ENCODE measurements around the gene HTR3D. TPM values are rescaled to one million over a fixed set of nuclear protein-coding genes. Genes with fewer than 3 reads are reported as not detected.

HTR3D gene, protein sequence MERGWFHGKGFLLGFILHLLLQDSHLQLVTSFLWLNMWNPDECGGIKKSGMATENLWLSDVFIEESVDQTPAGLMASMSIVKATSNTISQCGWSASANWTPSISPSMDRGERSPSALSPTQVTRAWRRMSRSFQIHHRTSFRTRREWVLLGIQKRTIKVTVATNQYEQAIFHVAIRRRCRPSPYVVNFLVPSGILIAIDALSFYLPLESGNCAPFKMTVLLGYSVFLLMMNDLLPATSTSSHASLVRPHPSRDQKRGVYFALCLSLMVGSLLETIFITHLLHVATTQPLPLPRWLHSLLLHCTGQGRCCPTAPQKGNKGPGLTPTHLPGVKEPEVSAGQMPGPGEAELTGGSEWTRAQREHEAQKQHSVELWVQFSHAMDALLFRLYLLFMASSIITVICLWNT
- total RNA-seq, result not detected in 2 replicates

GRCh38 chr3:184031187-184031792 lies at the start of gene HTR3D:
TSS of gene HTR3D (plus strand) at chr3:184031742. CDS start at chr3:184031742, 0 bp downstream.

DNA sequence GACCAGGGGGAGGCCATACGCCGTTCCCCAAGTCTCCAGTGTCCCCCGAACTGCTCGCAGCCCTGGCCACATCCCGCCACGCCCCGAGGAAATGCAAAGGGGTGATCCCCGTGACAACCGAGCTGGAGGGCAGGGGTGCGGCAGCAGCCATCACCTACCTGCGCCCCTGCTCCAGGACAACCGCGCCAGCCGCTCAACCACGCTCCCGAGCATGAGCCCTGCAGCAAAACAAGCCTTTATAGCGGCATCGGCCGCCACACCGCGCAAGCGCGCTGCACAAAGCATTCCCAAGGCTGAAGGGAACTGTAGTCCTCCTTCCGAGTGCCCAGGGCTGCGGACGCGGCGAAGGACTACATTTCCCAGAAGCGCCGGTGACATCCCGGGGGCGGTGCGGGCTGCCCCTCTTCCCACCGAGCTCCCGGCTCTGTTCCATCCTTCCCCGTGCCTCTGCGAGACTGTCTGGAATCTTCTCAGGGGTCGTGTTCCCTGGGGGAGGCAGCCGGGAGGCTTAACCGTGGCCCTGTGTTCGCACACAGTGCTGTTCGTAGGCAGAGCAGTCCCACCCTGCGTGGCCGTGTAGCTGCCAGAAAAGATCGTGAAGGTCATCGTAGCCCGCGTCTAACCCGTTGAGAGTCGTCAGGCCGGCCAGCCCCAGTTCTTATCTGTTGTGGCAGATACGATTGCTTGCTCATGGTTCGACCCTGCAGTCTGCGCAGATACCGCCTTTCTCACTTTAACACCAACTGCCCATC lies 13.7 kb upstream of the HTR3D start, which contains the start of gene ABCC5:
Gene ABCC5, minus strand, starts transcription at position 213 of the 752 bp plus-strand sequence. CDS start 3,492 bp downstream, outside the sequence.

DNA sequence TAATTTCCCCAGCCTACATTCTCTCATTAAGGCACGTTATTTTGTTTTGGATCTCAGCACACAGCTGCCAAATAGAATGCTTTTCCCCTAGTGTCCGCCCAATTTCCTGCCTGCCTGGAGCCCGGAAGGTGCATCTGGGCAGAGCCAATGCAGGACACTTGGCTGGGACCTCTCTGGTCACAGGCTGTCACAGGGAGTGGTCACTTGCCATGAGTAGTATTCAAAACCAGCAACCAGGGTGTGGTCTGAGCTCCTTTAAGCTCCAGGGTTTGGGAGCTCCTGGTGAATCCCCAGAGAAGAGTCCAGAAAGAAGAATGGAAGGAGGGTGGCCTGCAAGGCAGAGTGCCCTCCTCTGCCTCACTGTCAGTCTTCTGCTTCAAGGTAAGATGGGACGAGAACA lies 21.2 kb downstream of the HTR3D start, which contains the start of gene HTR3C:
Gene HTR3C, plus strand, starts transcription at position 281 of the 400 bp plus-strand sequence. Its CDS starts 34 bp downstream, at position 315.

Other genes starting within 250 kb of the HTR3D start
- 2.0 and 2.7 TPM in 2 replicates for gene MAP6D1, start 206.2 kb upstream of the HTR3D start, total RNA-seq
- 26.4 and 29.5 TPM in 2 replicates for gene PARL, start 146.9 kb upstream of the HTR3D start, total RNA-seq
- gene ABCC5, start 13.9 kb upstream of the HTR3D start, total RNA-seq, result 7.0 and 12.7 TPM in 2 replicates
- gene HTR3C, start 21.3 kb downstream of the HTR3D start, total RNA-seq, result not detected in 2 replicates
- gene HTR3E, start 65.3 kb downstream of the HTR3D start, total RNA-seq, result not detected in 2 replicates
- gene EIF2B5, start 103.6 kb downstream of the HTR3D start, total RNA-seq, result 21.8 and 30.5 TPM in 2 replicates
- 42.0 and 79.0 TPM in 2 replicates for gene DVL3, start 123.6 kb downstream of the HTR3D start, total RNA-seq
- gene AP2M1, start 143.1 kb downstream of the HTR3D start, total RNA-seq, result 383 and 406 TPM in 2 replicates
- gene ABCF3, start 154.5 kb downstream of the HTR3D start, total RNA-seq, result 40.4 and 79.1 TPM in 2 replicates
- 0.13 TPM in 1 of 2 replicates, not detected in the other for gene VWA5B2, start 197.8 kb downstream of the HTR3D start, total RNA-seq
- gene ALG3, start 217.2 kb downstream of the HTR3D start, total RNA-seq, result 64.1 and 67.6 TPM in 2 replicates
- 6.2 and 7.2 TPM in 2 replicates for gene EEF1AKMT4, start 217.9 kb downstream of the HTR3D start, total RNA-seq
- 0.16 and 0.38 TPM in 2 replicates for gene CAMK2N2, start 229.8 kb downstream of the HTR3D start, total RNA-seq
- gene ECE2, start 244.3 kb downstream of the HTR3D start, total RNA-seq, result not detected in 2 replicates

Data from mesangial cell (primary cell).